Measurements from ENCODE around the gene VTN. TPM values are rescaled to one million over a fixed set of nuclear protein-coding genes. Genes with fewer than 3 reads are reported as not detected.

The VTN gene
- total RNA-seq, 4 donors from 2014 or later: 0.33 to 0.39 TPM; not detected in 2

- intact Hi-C loops (cut with DNase I): no loop called here
- WGBS, 2 donors: 96 to 100% methylated on average over 1 of the region's 1 CpG
- no peaks in the 10 kb centered on the region for H3K4me1 ChIP-seq
- no peak for DNase-seq
- no peak overlapping the region for H3K27ac ChIP-seq
- no peak for TF ChIP-seq POLR2A (IDR thresholded peaks at IDR 0.05)
- no peak for TF ChIP-seq CTCF (IDR thresholded peaks at IDR 0.05)
- no peaks in the 10 kb centered on the region for H3K27me3 ChIP-seq
- H3K9me3 ChIP-seq: no peaks in the 10 kb centered on the region
- peaks cover 20 to 23% of the 10 kb centered on the region in 2 donors for H3K36me3 ChIP-seq
- H3K4me3 ChIP-seq (replicated peaks in 1 of 3): no peak overlapping the region
Observed at GRCh38 chr17:28390984-28391383, 20.9 kb upstream of the VTN start.

GRCh38 chr17:28390563-28390962 lies 20.5 kb upstream of the VTN start:
- TF ChIP-seq POLR2A (IDR thresholded peaks at IDR 0.05): no peak
- TF ChIP-seq CTCF (IDR thresholded peaks at IDR 0.05): no peak
- DNase-seq: no peak
- intact Hi-C loops (cut with DNase I): no loop called here
- H3K27ac ChIP-seq: no peak overlapping the region
- peaks cover 0 to 3% of the 10 kb centered on the region in 2 donors for H3K4me1 ChIP-seq
- H3K9me3 ChIP-seq: no peaks in the 10 kb centered on the region
- no peak overlapping the region for H3K4me3 ChIP-seq (replicated peaks in 1 of 3)
- peaks cover 20 to 23% of the 10 kb centered on the region in 2 donors for H3K36me3 ChIP-seq
- WGBS, 2 donors: 92 to 94% methylated on average over 2 of the region's 2 CpGs
- H3K27me3 ChIP-seq: no peaks in the 10 kb centered on the region

- H3K27me3 ChIP-seq: no peaks in the 10 kb centered on the region
- no peak overlapping the region for H3K4me3 ChIP-seq (replicated peaks in 1 of 3)
- peaks cover 4 to 7% of the 10 kb centered on the region in 2 donors for H3K4me1 ChIP-seq
- intact Hi-C loops (cut with DNase I): no loop called here
- 92 to 93% methylated on average over 1 of the region's 1 CpG for WGBS, 2 donors
- TF ChIP-seq CTCF (IDR thresholded peaks at IDR 0.05): no peak
- TF ChIP-seq POLR2A (IDR thresholded peaks at IDR 0.05): no peak
- DNase-seq: no peak
- no peaks in the 10 kb centered on the region for H3K9me3 ChIP-seq
- H3K36me3 ChIP-seq: peaks cover 20 to 23% of the 10 kb centered on the region in 2 donors
- no peak overlapping the region for H3K27ac ChIP-seq
Observed at GRCh38 chr17:28390141-28390540, 20.0 kb upstream of the VTN start.

GRCh38 chr17:28388106-28388505 lies 18.0 kb upstream of the VTN start:
- WGBS, 2 donors: 97% methylated on average over 4 to 11 of the region's 11 CpGs
- intact Hi-C loops (cut with DNase I): no loop called here
- Histone ChIP-seq H3K36me3 (peaks cover 20 to 23% of the 10 kb centered on the region in 2 donors), H3K27ac (no peak overlapping the region), H3K4me1 (peaks cover 9 to 14% of the 10 kb centered on the region in 2 donors), H3K27me3 (no peaks in the 10 kb centered on the region), H3K9me3 (no peaks in the 10 kb centered on the region), H3K4me3 (replicated peaks in 1 of 3) (no peak overlapping the region)
- DNase-seq: no peak
- TF ChIP-seq CTCF (IDR thresholded peaks at IDR 0.05) (no peak), POLR2A (IDR thresholded peaks at IDR 0.05) (no peak)

- H3K27ac ChIP-seq: no peak overlapping the region
- TF ChIP-seq CTCF (IDR thresholded peaks at IDR 0.05) (no peak), POLR2A (IDR thresholded peaks at IDR 0.05) (no peak)
- H3K9me3 ChIP-seq: no peaks in the 10 kb centered on the region
- H3K4me1 ChIP-seq: peaks cover 13 to 17% of the 10 kb centered on the region in 2 donors
- intact Hi-C loops (cut with DNase I): no loop called here
- H3K4me3 ChIP-seq (replicated peaks in 1 of 3): no peak overlapping the region
- H3K36me3 ChIP-seq: peaks cover 16 to 23% of the 10 kb centered on the region in 2 donors
- no peaks in the 10 kb centered on the region for H3K27me3 ChIP-seq
- DNase-seq: no peak
Observed at GRCh38 chr17:28386391-28386790, 16.3 kb upstream of the VTN start.

Measured in thyroid gland (tissue), 4 donors.